CD4-positive, alpha-beta memory T cell (primary cell): ENCODE measurements around the gene LDLRAD4. TPM values are rescaled to one million over a fixed set of nuclear protein-coding genes. Genes with fewer than 3 reads are reported as not detected.

Experiments
- CTCF ChIA-PET: fragments of 350-600 bp; sonication (Branson Sonifier 250); formaldehyde crosslinking; loops from one replicate; lab custom pipeline; 2021; ENCODE audit warnings: inconsistent platforms; ENCODE audit not compliant: partially characterized antibody; lab: Charles Lee
- POLR2A ChIA-PET: fragments of 350-600 bp; sonication (Branson Sonifier 250); formaldehyde crosslinking; loops from one replicate; lab custom pipeline; 2021; ENCODE audit not compliant: partially characterized antibody; lab: Charles Lee
- DNase-seq, 5 donors: peaks; one replicate each; pipeline versions ENCODE4 v3.0.0 to v3.0.0-alpha.2; 2020 to 2022; ENCODE audit warnings: mixed read lengths in 1 of 5
- H3K27ac ChIP-seq: one replicate; pipeline ENCODE4 v1.7.0; 2013; ENCODE audit warnings: low read depth, low read length
- H3K27me3 ChIP-seq: 2 replicates; pipeline ENCODE4 v1.7.0; 2013; ENCODE audit warnings: mild to moderate bottlenecking, low read length, moderate library complexity; ENCODE audit not compliant: insufficient read depth
- H3K36me3 ChIP-seq: 2 replicates; pipeline ENCODE4 v1.7.0; 2013; ENCODE audit warnings: mild to moderate bottlenecking, low read length, moderate library complexity; ENCODE audit not compliant: insufficient read depth
- H3K4me1 ChIP-seq: 2 replicates; pipeline ENCODE4 v1.7.0; 2013; ENCODE audit warnings: mild to moderate bottlenecking, low read length, moderate library complexity; ENCODE audit not compliant: insufficient read depth
- H3K4me3 ChIP-seq, 2 donors: one replicate each; pipeline ENCODE4 v1.7.0; 2013; ENCODE audit warnings: low read length in 2 of 2, mild to moderate bottlenecking in 1 of 2
- H3K9me3 ChIP-seq, 2 donors: one replicate each; pipeline ENCODE4 v1.7.0; 2013; ENCODE audit warnings: low read length in 2 of 2, control low read depth in 1 of 2; ENCODE audit not compliant: control insufficient read depth in 1 of 2
- H3K27ac Mint-ChIP-seq, 7 donors: one replicate each; pipeline ENCODE4 v1.8.0; 2020 to 2021; ENCODE audit warnings: mixed read lengths in 7 of 7, mild to moderate bottlenecking in 6 of 7, inconsistent platforms in 3 of 7, moderate library complexity in 3 of 7
- H3K27me3 Mint-ChIP-seq, 2 donors: one replicate each; pipeline ENCODE4 v1.8.0; 2020 to 2021; ENCODE audit warnings: mixed read lengths in 2 of 2
- H3K36me3 Mint-ChIP-seq, 2 donors: one replicate each; pipeline ENCODE4 v1.8.0; 2020 to 2021; ENCODE audit warnings: mixed read lengths in 2 of 2, inconsistent platforms in 1 of 2, mild to moderate bottlenecking in 1 of 2
- H3K4me1 Mint-ChIP-seq, 4 donors: one replicate each; pipeline ENCODE4 v1.8.0; 2020 to 2021; ENCODE audit warnings: mixed read lengths in 4 of 4, mild to moderate bottlenecking in 1 of 4
- H3K4me3 Mint-ChIP-seq, 8 donors: one replicate each; pipeline ENCODE4 v1.8.0; 2020 to 2021; ENCODE audit warnings: mixed read lengths in 8 of 8, mild to moderate bottlenecking in 7 of 8, moderate library complexity in 6 of 8, inconsistent platforms in 3 of 8
- H3K9me3 Mint-ChIP-seq, 8 donors: one replicate each; pipeline ENCODE4 v1.8.0; 2020 to 2021; ENCODE audit warnings: mixed read lengths in 8 of 8, mild to moderate bottlenecking in 5 of 8, inconsistent platforms in 3 of 8, moderate library complexity in 1 of 8
- intact Hi-C: fragments of 100-400 bp; cut with micrococcal nuclease; formaldehyde crosslinking; loops from one replicate; pipeline ENCODE4 v1.15.1; 2023
- polyA plus RNA-seq, 2 donors: library from polyadenylated mRNA; unstranded; fragments of 300-500 nt; fragmentation: Illumina TruSeq; gene quantifications; one replicate each; pipeline ENCODE4 v1.2.3, GENCODE V29; 2021
- total RNA-seq, 2 experiments: library from RNA; stranded (reverse); gene quantifications; one replicate each; pipeline ENCODE4 v1.2.3, GENCODE V29; 2021

The LDLRAD4 gene
- total and polyA plus RNA-seq, 4 experiments from 2014 or later, result 17.4 to 63.0 (median 36.6) TPM

DNA sequence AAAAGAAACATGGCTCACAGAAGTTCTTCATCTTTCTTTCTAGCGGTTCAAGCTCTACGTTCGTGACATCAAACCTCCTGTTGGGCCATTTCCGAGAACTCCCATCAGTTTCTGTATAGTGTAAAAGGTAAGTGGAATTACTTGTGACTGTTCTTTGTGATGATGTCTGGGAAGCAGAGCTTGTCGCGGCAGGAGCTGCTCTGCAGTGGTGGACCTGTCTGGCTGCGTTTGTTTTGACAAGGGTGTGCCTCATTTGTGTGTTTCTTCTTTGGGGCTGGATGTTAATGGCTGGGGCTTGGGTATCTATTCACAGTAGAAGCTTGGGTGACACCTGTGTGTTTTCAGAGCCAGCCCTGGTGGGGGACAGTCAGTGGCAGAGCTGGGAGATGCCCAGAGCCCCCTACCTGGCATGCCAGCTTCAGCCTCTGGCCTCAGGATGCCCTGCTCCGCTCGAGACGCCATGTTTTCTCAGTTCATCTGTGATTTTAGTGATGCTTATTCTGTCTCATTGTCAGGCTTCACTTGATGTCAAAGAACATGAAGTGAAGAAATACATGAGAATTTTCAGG is 59.6 kb downstream of the LDLRAD4 start:
- H3K4me3 Mint-ChIP-seq, result peak overlapping the region; percentile 8 to 93 (median 84)
- ChIA-PET CTCF (interaction anchor here (0.6 to 1.7 kb wide), 3 partner anchors 10 to 208 kb away, joined by 3 to 4 read pairs (median 3); partner anchors contain the start of gene LDLRAD4), POLR2A (interaction anchor here (1.3 to 9.3 kb wide), 7 partner anchors 10 to 104 kb away, joined by 6 to 97 read pairs (median 8); no protein-coding TSS in a partner anchor)
- intact Hi-C loops, result loop anchor here (2.0 kb wide), 1 partner anchor 61 kb away; no protein-coding TSS in a partner anchor
- no peaks in the 10 kb centered on the region for H3K27me3 ChIP-seq
- no peaks in the 10 kb centered on the region for H3K36me3 ChIP-seq
- H3K4me3 ChIP-seq, result no peak overlapping the region
- H3K36me3 Mint-ChIP-seq, result peaks cover 1 to 2% of the 10 kb centered on the region in 2 donors
- H3K27ac ChIP-seq, result peak overlapping the region; percentile 51
- H3K27me3 Mint-ChIP-seq, result peaks cover 0 to 2% of the 10 kb centered on the region in 2 donors
- H3K9me3 Mint-ChIP-seq, result peaks cover 0 to 4% (median under 1%) of the 10 kb centered on the region in 8 donors
- H3K4me1 ChIP-seq, result peaks cover 83% of the 10 kb centered on the region
- H3K9me3 ChIP-seq, result no peaks in the 10 kb centered on the region
- peak overlapping the region; percentile 82 to 98 (median 94) for H3K27ac Mint-ChIP-seq
- no peak for DNase-seq
- H3K4me1 Mint-ChIP-seq, result peaks cover 52 to 88% (median 72%) of the 10 kb centered on the region in 4 donors

DNA sequence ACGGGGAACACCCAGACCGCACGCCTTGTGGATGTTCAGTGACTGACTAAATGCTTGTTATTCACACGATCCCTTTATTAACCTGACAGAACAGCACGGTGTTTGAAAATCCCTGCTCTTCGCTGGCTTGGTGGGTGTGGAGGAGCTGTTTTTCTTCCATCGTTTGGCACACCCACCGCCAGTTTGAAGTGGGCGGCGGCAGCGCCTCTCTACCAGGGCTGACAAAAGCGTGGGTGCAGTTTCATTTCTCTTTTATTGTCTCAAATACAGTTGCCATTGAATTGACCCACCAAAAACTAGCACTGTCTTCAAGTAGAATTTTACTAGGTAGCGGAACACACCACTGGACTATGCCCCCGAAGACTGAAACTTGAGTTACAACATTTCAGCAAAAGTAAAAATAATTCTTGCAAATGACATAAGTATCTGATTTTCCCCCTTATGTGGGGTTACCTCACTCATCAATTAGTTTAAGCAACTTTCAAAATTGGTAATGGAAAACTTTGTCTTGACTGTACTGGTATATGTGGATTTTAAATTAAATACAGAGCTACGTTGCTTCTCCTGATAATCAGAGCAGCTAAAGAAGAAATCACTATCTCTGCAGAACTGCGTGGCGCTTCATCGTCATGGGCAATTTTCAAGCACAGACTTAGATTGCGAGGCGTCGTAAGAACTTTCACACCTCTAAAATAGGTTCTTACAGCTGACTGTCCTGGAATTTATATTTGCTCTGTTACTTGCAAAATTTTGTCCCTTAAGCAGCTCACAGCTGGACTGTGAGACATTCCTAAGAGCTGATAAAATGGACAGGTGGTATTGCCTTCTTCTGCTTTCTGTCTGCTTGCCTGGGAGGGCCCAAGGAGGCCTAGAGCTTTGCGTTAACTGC is 60.9 kb downstream of the LDLRAD4 start:
- Histone ChIP-seq H3K27me3 (no peaks in the 10 kb centered on the region), H3K4me1 (peaks cover 80% of the 10 kb centered on the region), H3K36me3 (no peaks in the 10 kb centered on the region), H3K4me3 (peak overlapping the region; percentile 7 to 46), H3K9me3 (no peaks in the 10 kb centered on the region), H3K27ac (peak overlapping the region; percentile 53)
- Mint-ChIP-seq H3K4me1 (peaks cover 48 to 88% (median 72%) of the 10 kb centered on the region in 4 donors), H3K4me3 (peak overlapping the region; percentile 81 to 93 (median 88)), H3K27ac (peak overlapping the region; percentile 82 to 98 (median 94)), H3K27me3 (peaks cover 0 to 2% of the 10 kb centered on the region in 2 donors), H3K9me3 (peaks cover 0 to 4% (median 0%) of the 10 kb centered on the region in 8 donors), H3K36me3 (no peaks in the 10 kb centered on the region)
- POLR2A ChIA-PET, result interaction anchor here (1.0 to 9.3 kb wide), 10 partner anchors 9 to 205 kb away, joined by 3 to 97 read pairs (median 6); no protein-coding TSS in a partner anchor
- intact Hi-C loops, result loop anchor here (2.0 to 5.0 kb wide), 2 partner anchors 63 to 98 kb away; no protein-coding TSS in a partner anchor
- peak in 3 of 5 donors; percentile 37 to 51 (median 41) for DNase-seq
- CTCF ChIA-PET, result interaction anchor here (1.2 to 1.6 kb wide), 3 partner anchors 18 to 207 kb away, joined by 3 to 7 read pairs (median 3); no protein-coding TSS in a partner anchor

DNA sequence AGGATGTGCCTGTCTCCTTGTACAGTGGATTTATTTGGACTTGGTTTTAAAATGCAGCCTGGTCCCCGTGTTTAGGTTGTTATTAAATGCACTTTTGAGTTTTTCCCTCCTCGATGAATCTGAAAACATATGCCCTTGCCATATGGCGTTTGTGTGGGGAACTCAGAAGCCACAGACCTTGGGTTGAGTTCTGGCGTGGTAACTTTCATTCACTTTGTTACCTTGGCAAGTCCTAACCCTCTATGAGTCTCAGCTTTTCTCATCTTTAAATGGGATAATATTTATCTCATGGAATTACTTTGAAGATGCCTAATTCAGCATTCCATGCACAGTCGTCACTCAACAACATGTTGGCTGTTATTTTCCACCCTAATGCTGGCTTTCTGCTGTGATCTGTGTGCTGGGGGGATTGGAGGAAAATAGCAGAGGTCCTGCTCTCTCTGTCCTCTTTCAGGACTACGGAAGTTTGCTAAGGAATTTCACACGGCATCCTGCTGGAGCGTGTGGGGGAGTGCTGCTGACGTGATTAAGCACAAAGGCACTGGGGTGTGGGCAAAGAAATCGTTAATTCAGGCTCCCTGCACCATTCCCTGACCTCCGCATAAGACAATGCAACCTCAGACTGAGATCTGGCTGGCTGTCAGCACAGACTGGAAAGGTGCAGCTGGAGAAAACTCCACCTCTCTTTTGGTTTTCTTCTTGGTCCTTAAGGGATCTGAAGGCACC is 61.7 kb downstream of the LDLRAD4 start:
- Histone ChIP-seq H3K27me3 (no peaks in the 10 kb centered on the region), H3K27ac (peak overlapping the region; percentile 53), H3K9me3 (no peaks in the 10 kb centered on the region), H3K4me3 (no peak overlapping the region), H3K4me1 (peaks cover 80% of the 10 kb centered on the region), H3K36me3 (no peaks in the 10 kb centered on the region)
- CTCF ChIA-PET, result interaction anchor here (1.2 to 1.6 kb wide), 2 partner anchors 19 to 64 kb away, joined by 3 to 7 read pairs; no protein-coding TSS in a partner anchor
- peaks cover 0 to 2% of the 10 kb centered on the region in 2 donors for H3K27me3 Mint-ChIP-seq
- peaks cover 0 to 4% (median 0%) of the 10 kb centered on the region in 8 donors for H3K9me3 Mint-ChIP-seq
- no peaks in the 10 kb centered on the region for H3K36me3 Mint-ChIP-seq
- intact Hi-C loops, result loop anchor here (5.0 kb wide), 1 partner anchor 97 kb away; no protein-coding TSS in a partner anchor
- POLR2A ChIA-PET, result interaction anchor here (1.2 to 9.3 kb wide), 7 partner anchors 8 to 102 kb away, joined by 4 to 97 read pairs (median 7); no protein-coding TSS in a partner anchor
- peak overlapping the region; percentile 82 to 98 (median 94) for H3K27ac Mint-ChIP-seq
- peak overlapping the region in 7 of 8 donors; percentile 69 to 93 (median 86) for H3K4me3 Mint-ChIP-seq
- DNase-seq, result no peak
- peaks cover 53 to 89% (median 75%) of the 10 kb centered on the region in 4 donors for H3K4me1 Mint-ChIP-seq

DNA sequence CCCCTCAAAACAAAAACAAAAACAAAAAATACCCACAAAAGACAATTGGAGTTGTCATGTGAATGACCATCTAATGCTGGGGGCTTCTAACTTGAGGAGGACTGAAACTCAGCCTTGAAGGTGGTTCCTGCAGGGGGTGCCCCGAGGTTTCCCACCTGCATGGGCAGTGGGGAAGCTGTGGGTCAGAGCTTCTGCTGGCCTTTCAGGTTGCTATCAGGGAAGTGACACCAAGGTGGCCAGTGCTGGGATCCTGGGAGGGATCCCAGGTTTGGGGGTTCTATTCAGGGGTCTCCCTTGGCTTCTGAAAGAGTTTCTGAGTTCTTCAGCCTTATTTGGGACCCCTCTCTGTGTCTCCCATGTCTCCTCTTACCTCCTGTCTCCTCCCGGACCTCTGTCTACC is 62.8 kb downstream of the LDLRAD4 start:
- H3K4me1 Mint-ChIP-seq, result peaks cover 51 to 93% (median 72%) of the 10 kb centered on the region in 4 donors
- Histone ChIP-seq H3K4me1 (peaks cover 78% of the 10 kb centered on the region), H3K4me3 (no peak overlapping the region), H3K27me3 (no peaks in the 10 kb centered on the region), H3K9me3 (no peaks in the 10 kb centered on the region), H3K27ac (no peak overlapping the region), H3K36me3 (no peaks in the 10 kb centered on the region)
- peak overlapping the region; percentile 7 to 97 (median 96) for H3K27ac Mint-ChIP-seq
- intact Hi-C loops, result loop anchor here (5.0 kb wide), 1 partner anchor 96 kb away; no protein-coding TSS in a partner anchor
- DNase-seq, result no peak
- H3K9me3 Mint-ChIP-seq, result peaks cover 0 to 3% (median 0%) of the 10 kb centered on the region in 8 donors
- no peaks in the 10 kb centered on the region for H3K36me3 Mint-ChIP-seq
- POLR2A ChIA-PET, result interaction anchor here (0.9 to 2.5 kb wide), 3 partner anchors 8 to 16 kb away, joined by 3 to 9 read pairs (median 3); no protein-coding TSS in a partner anchor
- peaks cover 0 to 2% of the 10 kb centered on the region in 2 donors for H3K27me3 Mint-ChIP-seq
- peak overlapping the region in 1 of 8 donors; percentile 84 for H3K4me3 Mint-ChIP-seq
- CTCF ChIA-PET, result interaction anchor here (0.5 to 1.5 kb wide), 2 partner anchors 21 to 62 kb away, joined by 3 read pairs; no protein-coding TSS in a partner anchor

DNA sequence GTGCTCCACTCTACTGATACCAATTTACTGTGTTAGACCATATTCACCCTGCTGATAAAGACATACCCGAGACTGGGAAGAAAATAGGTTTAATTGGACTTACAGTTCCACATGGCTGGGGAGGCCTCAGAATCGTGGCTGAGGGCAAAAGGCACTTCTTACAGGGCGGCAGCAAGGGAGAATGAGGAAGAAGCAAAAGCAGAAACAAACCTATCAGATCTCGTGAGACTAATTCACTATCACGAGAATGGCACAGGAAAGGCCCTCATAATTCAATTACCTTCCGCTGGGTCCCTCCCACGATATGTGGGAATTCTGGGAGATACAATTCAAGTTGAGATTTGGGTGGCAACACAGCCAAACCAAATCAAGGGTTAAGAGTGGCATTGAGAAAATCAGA is 65.2 kb downstream of the LDLRAD4 start:
- Histone ChIP-seq H3K4me3 (no peak overlapping the region), H3K4me1 (peaks cover 60% of the 10 kb centered on the region), H3K27ac (no peak overlapping the region), H3K9me3 (no peaks in the 10 kb centered on the region), H3K36me3 (no peaks in the 10 kb centered on the region), H3K27me3 (no peaks in the 10 kb centered on the region)
- CTCF ChIA-PET, result no interaction called here
- peak overlapping the region; percentile 58 to 97 (median 90) for H3K27ac Mint-ChIP-seq
- POLR2A ChIA-PET, result interaction anchor here (1.4 to 2.5 kb wide), 3 partner anchors 10 to 92 kb away, joined by 4 to 9 read pairs (median 4); no protein-coding TSS in a partner anchor
- peaks cover 0 to 2% (median 0%) of the 10 kb centered on the region in 8 donors for H3K9me3 Mint-ChIP-seq
- H3K36me3 Mint-ChIP-seq, result no peaks in the 10 kb centered on the region
- no peak for DNase-seq
- H3K4me3 Mint-ChIP-seq, result peak overlapping the region in 7 of 8 donors; percentile 58 to 84 (median 77)
- intact Hi-C loops, result loop anchor here (5.0 kb wide), 1 partner anchor 94 kb away; no protein-coding TSS in a partner anchor
- H3K4me1 Mint-ChIP-seq, result peaks cover 44 to 72% (median 56%) of the 10 kb centered on the region in 4 donors
- H3K27me3 Mint-ChIP-seq, result peaks cover 0 to 2% of the 10 kb centered on the region in 2 donors
